ENCODE measurements around the gene NUDC. TPM values are rescaled to one million over a fixed set of nuclear protein-coding genes. Genes with fewer than 3 reads are reported as not detected.

Gene NUDC
- total RNA-seq, 2 experiments from 2014 or later = 65.7 to 106 TPM

DNA sequence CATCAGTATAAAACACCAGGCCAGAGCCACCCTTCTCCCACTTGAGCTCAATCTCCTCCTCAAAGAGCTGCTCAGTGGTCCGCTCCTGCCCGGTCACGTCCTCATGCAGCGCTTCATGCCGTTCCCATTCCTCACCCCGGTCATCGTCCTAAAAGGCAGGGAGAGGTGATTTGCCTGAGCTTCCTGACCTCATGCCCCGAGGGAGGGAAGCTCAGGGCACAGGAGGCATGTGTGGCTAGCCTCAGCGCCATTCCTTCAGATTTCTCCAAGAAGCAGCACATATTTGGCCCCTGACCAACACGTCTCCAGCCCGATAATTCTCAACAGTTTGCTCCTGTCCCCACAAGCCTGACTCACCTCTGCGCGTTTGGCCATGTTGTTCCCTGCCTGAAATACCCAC, 27.3 kb upstream of the NUDC start:
- POLR2A ChIA-PET = interaction anchor here (0.7 kb wide), 1 partner anchor 10 kb away, joined by 4 read pairs; no protein-coding TSS in a partner anchor
- TF ChIP-seq, protein P1, sequence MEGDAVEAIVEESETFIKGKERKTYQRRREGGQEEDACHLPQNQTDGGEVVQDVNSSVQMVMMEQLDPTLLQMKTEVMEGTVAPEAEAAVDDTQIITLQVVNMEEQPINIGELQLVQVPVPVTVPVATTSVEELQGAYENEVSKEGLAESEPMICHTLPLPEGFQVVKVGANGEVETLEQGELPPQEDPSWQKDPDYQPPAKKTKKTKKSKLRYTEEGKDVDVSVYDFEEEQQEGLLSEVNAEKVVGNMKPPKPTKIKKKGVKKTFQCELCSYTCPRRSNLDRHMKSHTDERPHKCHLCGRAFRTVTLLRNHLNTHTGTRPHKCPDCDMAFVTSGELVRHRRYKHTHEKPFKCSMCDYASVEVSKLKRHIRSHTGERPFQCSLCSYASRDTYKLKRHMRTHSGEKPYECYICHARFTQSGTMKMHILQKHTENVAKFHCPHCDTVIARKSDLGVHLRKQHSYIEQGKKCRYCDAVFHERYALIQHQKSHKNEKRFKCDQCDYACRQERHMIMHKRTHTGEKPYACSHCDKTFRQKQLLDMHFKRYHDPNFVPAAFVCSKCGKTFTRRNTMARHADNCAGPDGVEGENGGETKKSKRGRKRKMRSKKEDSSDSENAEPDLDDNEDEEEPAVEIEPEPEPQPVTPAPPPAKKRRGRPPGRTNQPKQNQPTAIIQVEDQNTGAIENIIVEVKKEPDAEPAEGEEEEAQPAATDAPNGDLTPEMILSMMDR (conservative IDR thresholded peaks at IDR 0.05; ENCODE audit: low read length) = no peak
- no peak for TF ChIP-seq EZH2phosphoT487 (IDR thresholded peaks at IDR 0.05; ENCODE audit: borderline replicate concordance, low read depth, low read length)
- Histone ChIP-seq H3K27ac (ENCODE audit: low read depth, low read length, poor library complexity, severe bottlenecking) (no peak overlapping the region), H3K9me3 (ENCODE audit: low read length) (no peaks in the 10 kb centered on the region), H2AFZ (ENCODE audit: low read length) (no peak overlapping the region), H3K36me3 (ENCODE audit: insufficient read depth, low read length) (peaks cover 51% of the 10 kb centered on the region), H3K4me1 (ENCODE audit: insufficient read depth, low read length, poor library complexity, severe bottlenecking) (peaks cover 14% of the 10 kb centered on the region), H3K9me2 (ENCODE audit: insufficient read depth, low read length) (no peaks in the 10 kb centered on the region), H3K4me2 (ENCODE audit: low read length) (no peak overlapping the region), H4K20me1 (ENCODE audit: insufficient read depth, low read length) (peaks cover 2% of the 10 kb centered on the region; the same call in 1 of the 2 replicates), H3K79me2 (ENCODE audit: insufficient read depth, low read depth, low read length) (peaks cover 15% of the 10 kb centered on the region), H3K4me3 (ENCODE audit: low read depth, low read length, poor library complexity, severe bottlenecking) (no peak overlapping the region)
- BruUV-seq (replicated peaks) = no TSS peak
- DNase-seq (ENCODE audit: low spot score) = no peak
- intact Hi-C loops (cut with micrococcal nuclease; ENCODE audit: unreplicated experiment) = no loop called here
- CTCF ChIA-PET (ENCODE audit: unreplicated experiment) = no interaction called here

DNA sequence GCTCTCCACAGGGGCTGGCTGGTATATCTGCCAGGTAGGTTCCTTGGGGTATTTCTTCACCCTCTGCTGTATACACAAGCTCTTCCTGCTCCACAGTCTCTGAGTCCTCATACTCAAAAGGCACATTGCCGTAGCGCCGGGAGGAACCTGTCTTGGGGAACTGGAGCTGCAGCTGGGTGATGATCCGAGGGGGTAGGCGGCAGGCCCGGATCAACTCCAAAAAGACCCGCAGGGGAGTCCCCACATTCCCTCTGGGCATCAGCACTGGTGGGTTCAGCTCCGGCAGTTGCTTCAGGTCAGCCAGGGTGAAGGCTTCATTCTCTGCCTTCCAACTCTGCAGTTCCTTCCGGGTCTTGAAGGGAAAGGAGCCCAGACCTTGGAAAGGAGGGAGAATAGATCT, 24.2 kb upstream of the NUDC start:
- H3K79me2 ChIP-seq (ENCODE audit: insufficient read depth, low read depth, low read length) = peaks cover 17% of the 10 kb centered on the region

More for the DNA sequence above, 24.2 kb upstream of the NUDC start:
- TF ChIP-seq EZH2phosphoT487 (IDR thresholded peaks at IDR 0.05; ENCODE audit: borderline replicate concordance, low read depth, low read length) = no peak
- TF ChIP-seq, protein P1 (conservative IDR thresholded peaks at IDR 0.05; ENCODE audit: low read length) = no peak
- no TSS peak for BruUV-seq (replicated peaks)
- Histone ChIP-seq H3K36me3 (ENCODE audit: insufficient read depth, low read length) (peaks cover 41% of the 10 kb centered on the region), H3K4me1 (ENCODE audit: insufficient read depth, low read length, poor library complexity, severe bottlenecking) (peaks cover 16% of the 10 kb centered on the region), H2AFZ (ENCODE audit: low read length) (no peak overlapping the region), H3K9me2 (ENCODE audit: insufficient read depth, low read length) (no peaks in the 10 kb centered on the region), H3K4me2 (ENCODE audit: low read length) (no peak overlapping the region), H3K27ac (ENCODE audit: low read depth, low read length, poor library complexity, severe bottlenecking) (no peak overlapping the region), H3K9me3 (ENCODE audit: low read length) (no peaks in the 10 kb centered on the region), H3K4me3 (ENCODE audit: low read depth, low read length, poor library complexity, severe bottlenecking) (no peak overlapping the region), H4K20me1 (ENCODE audit: insufficient read depth, low read length) (no peaks in the 10 kb centered on the region)
- intact Hi-C loops (cut with micrococcal nuclease; ENCODE audit: unreplicated experiment) = no loop called here
- DNase-seq (ENCODE audit: low spot score) = no peak
- ChIA-PET POLR2A (no interaction called here), CTCF (ENCODE audit: unreplicated experiment) (interaction anchor here (0.6 kb wide), 1 partner anchor 15 kb away, joined by 4 read pairs; no protein-coding TSS in a partner anchor)

All from OCI-LY7 (cell line).